T-helper 2 cell (primary cell): ENCODE results near the gene RBFOX1.

Experiments
- DNase-seq, 5 experiments: peaks; one replicate each; pipeline versions ENCODE4 v3.0.0 to v3.0.0-alpha.2; 2012 to 2022
- total RNA-seq, 2 donors: gene quantifications; one replicate each; lab custom pipeline; 2026; lab: John Stamatoyannopoulos, UW

RBFOX1 gene
- total RNA-seq = 0 reads per million in 2 donors

DNA sequence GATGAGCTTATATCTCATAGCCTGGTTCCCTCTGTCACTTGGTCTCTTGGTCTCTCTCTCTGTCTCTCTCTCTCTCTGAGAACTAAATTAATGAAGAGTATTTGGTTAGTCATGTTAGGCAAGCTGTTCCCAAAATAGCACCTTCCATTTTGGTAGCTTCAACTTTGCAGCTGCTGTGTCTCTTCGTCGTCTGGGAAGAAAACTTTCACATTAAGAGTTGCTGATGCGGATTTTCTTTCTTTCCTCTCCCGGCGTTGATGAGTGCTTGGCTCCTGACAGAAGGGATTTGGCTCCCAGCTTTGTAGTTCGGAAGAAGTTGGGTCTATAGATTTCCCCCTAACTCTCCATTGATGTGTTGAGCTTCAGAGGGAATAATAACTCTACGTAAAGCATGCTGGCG is at the start of gene RBFOX1:
TSS of gene RBFOX1 (plus strand) at position 235 of the 400 bp plus-strand sequence.
- no peak for DNase-seq

DNA sequence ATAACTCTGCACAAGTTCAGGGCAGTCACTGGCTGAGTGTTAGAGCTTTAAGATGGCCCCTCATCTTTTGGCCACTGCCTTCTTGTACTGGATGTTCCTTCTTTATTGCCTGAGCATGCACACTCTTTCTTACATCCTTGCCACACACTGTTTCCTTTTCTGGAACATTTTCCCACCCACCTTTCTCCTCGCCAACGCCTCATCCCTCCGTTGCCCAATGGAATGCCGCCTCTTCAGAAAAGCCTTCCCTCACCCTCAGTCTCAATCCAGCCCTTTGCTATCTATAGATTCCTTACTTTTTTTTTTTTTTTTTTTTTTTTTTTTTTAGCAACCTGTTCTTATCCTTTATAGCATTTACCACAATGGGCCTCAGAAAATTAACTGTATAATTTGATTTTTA is 47.9 kb upstream of the RBFOX1 start:
- DNase-seq = no peak

GRCh38 chr16:7285520-7285919 is 47.1 kb upstream of the RBFOX1 start:
- no peak for DNase-seq

GRCh38 chr16:7289299-7289698 is 43.3 kb upstream of the RBFOX1 start:
- no peak for DNase-seq

GRCh38 chr16:7290682-7291081 is 42.0 kb upstream of the RBFOX1 start:
- DNase-seq = no peak

GRCh38 chr16:7294020-7294419 is 38.6 kb upstream of the RBFOX1 start:
- no peak for DNase-seq

DNA sequence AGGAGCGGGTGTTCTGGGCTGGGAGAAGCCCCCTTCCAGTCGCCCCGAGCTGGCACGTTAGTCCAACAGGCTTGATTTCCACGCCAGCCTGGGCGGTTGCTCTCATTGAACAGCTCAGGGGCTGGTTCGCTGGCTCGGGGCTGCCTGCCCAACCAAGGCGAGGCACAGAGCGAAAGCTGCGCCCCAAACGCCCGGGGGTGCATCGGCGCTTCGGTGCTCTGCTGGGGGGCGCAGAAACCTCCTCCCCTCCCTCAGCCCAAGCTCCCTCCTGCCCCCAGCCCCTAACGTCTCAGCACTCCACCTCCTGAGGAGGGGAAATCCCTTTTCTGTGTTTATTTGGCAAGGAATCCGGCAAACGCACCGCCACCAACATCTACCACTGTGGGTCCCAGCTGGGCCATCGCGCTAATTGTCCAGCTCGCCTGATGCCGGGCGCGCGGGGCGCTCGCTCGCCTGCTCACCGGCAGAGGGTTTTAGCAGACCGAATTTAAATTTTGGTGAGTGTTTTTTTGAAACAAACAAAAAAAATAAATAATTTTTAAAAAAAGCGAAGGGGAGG is 29.5 kb upstream of the RBFOX1 start:
- DNase-seq = no peak

GRCh38 chr16:7303660-7304200 is 28.9 kb upstream of the RBFOX1 start:
- DNase-seq = no peak

- no peak for DNase-seq
Observed at GRCh38 chr16:7304279-7304678, 28.4 kb upstream of the RBFOX1 start.

GRCh38 chr16:7304958-7305357 is 27.7 kb upstream of the RBFOX1 start:
- DNase-seq = no peak

DNA sequence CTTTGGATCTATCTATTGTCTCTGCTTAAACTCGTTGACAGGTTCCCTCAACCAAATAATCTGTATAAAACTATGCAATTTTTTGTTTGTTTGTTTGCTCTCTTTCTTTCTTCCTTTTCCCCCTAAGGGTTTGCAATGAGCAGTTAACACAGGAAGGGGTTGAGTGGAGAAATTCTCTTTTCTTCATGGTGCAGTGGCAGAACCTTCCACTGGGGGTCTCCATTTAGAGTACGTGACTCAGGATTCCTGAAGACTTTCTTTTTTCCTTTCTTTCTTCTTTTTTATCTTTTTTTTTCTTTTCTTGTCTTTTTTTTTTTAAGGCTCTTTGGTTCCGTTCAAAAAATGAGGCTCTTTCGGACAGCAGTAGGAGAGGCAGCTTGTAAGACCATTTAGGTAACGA is 19.5 kb upstream of the RBFOX1 start:
- DNase-seq = no peak

DNA sequence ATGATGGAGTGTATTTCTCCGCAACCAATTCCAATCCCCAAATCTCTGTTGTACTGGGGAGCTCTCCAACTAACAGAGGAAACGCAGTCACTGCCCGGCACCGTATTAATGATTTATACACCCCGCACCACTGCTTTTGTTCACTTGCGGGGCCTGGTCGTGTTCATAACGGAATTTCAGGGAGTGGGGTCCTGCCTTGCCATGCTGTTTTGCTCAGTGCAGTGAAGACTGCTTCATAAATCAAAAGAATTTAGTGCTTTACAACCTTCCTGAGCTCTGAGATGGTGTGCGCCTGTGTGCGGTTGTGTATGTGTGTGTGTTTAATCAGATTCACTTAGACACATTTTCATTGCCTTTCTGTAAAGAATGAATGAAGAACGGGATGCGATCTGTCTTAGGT is 18.5 kb upstream of the RBFOX1 start:
- no peak for DNase-seq

- no peak for DNase-seq
Observed at GRCh38 chr16:7315813-7316212, 16.8 kb upstream of the RBFOX1 start.

DNA sequence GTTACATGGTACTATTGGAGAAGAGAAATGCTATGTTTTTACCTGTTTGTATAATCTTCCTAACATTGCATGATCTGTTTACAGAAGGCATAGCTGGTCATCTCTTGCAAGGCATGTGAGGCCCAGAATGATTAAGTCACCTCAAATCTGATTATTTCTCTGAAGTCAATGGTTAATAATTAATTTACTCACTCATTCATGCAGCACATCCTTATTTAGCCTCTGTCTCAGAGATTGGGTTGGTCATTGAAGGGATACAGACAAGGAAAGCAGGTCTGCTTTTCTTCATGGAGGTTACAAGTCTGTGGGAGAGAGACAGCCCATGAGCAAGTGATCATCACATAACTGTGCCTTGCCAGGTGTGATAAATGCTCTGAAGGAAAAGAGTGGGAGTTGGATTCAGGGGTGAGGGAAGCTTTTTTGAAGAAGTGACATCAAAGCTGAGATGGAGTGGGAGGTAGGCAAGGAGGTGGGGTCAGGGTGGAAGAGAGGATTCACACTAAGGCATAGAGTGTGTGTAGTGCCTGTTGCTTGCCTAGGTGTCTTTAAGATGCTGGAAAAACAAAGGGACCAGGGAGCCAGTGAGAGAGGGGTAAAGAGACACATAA is 16.3 kb upstream of the RBFOX1 start:
- DNase-seq = no peak

DNA sequence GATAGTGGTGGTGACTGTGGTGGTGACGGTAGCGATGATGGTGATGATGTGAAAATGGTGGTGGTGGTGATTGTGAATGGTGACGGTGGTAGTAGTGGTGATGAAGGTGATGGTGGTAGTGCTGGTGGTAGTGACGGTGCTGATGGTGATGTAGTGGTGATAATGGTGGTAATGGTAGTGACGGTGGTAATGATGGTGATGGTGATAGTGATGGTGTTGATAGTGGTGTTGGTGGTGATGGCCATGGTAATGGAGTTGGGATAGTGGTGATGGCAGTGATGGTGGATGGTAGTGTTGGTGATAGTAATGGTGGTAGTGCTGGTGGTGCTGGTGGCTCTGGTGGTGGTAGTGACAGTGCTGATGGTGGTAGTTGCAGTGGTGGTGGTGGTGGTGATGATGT is 14.7 kb upstream of the RBFOX1 start:
- DNase-seq = no peak

DNA sequence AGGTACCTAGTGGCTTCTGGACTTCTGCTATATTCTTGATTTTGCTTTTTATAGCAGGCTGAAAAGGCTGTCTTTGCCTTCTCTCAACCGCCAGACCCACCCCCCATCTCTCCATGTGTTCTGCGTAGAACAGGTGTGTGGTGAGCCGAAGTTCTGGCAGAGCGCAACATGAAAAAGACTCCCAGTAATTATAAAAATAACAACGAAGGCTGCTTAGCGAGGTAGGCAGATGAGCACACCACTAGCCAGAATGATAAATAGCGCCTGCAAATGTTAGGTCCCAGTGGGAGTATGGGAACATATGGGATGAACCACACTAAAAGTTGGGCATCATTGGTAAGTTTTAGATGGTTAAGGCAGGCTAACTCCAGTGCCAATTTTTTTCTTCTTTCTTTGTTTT is 14.0 kb upstream of the RBFOX1 start:
- DNase-seq = no peak

DNA sequence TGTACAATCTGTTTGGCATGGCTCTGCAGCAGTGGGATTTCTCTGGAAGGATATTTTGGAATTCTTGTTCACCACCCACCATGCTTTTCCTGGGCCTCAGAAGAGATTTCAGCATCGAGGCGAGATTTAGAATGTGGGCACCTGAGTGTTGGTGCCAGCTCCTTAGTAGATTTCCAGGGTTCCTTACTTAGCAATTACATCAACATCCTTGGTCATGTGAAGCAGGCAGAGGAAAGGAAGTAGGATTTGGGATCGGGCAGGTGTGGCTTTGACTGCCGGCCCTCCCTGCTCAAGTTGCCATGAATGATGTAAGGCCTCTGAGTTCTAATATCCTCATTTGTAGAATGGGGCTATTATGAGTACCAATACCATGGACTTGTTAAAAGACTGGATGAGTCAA is 13.1 kb upstream of the RBFOX1 start:
- no peak for DNase-seq

GRCh38 chr16:7321661-7322060 is 11.0 kb upstream of the RBFOX1 start:
- DNase-seq = no peak

GRCh38 chr16:7324321-7324720 is 8.3 kb upstream of the RBFOX1 start:
- DNase-seq = no peak

GRCh38 chr16:7325834-7326233 is 6.8 kb upstream of the RBFOX1 start:
- no peak for DNase-seq

DNA sequence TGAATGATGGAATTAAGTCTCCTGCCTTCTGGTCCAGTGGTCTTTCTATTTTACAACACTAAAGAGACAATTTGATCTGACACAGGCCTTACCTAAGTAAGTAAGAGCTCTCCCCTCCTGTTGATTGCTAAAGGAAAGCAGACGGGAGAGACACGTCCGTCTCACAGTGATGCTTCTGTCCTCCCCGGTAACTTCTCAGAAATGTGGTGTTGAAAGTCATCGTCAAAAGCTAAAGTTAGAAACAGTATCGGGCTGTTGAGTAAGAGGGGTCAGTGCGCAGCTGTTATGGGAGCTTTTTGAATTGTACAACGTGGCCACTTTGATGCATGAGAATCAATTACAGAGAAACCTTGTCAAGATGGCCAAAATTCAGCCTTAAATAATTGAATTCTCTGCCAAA is 1.9 kb upstream of the RBFOX1 start:
- no peak for DNase-seq

DNA sequence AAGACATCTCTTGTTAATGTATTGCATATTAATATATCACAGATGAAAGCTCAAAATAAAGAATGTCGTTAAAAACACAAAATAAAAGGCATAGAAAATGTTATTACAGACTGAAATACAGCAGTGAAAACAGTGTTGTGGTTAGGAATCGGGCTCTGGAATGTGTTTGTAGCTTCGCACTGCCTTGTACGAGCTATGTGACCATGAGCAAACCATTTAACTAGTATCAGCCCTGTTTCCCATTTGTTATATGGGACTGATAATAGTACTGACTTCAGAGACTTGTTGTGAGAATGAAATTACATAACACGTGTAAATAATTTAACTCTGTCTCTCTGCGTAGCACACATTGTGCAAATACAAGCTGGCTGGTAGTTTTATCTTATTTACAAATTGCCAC is 648 bp upstream of the RBFOX1 start:
- DNase-seq = no peak

DNA sequence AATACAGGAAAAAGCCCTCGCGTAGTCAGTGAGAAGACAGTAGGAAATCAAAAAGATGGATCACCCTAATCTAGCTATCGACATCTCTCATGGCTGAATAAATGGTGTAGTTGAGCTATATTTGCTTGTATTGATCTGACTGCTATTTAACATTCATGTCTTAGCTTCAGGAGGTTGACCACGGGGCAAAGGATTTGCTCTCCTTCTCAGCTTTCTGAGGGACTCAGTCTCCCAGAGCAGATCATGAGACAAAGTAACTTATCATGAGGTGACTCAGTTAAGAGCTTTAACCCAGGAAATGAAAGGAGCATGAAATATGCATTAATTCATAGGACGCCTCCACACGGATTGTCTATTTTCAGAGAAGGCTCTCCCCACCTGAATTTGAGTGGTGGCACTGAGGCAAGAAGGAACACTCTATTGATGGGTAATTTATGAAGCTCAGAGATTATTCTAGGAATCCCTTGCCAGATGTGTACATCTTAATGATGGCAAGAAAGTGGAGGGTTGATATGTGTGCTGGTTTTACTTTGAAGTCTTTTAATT is 608 bp downstream of the RBFOX1 start:
- no peak for DNase-seq

- no peak for DNase-seq
Observed at GRCh38 chr16:7334801-7335560, 2.3 kb downstream of the RBFOX1 start.
